ES-I3 (cell line): Measurements from ENCODE around the gene AP1M2.
"Not testable (repeated sequence)": the region's sequence is repeated elsewhere in the genome, so short reads cannot be mapped to it uniquely, and the experiment has no call there.

Source experiments
- H3K36me3 ChIP-seq: 2 replicates; pipeline ENCODE4 v1.6.1; 2013; ENCODE audit warnings: mild to moderate bottlenecking, low read length, control low read depth, moderate library complexity; ENCODE audit not compliant: insufficient read depth
- H3K4me1 ChIP-seq: 2 replicates; pipeline ENCODE4 v1.6.1; 2013; ENCODE audit warnings: mild to moderate bottlenecking, control low read depth, low read length; ENCODE audit not compliant: insufficient read depth
- H3K9ac ChIP-seq: 2 replicates; pipeline ENCODE4 v1.6.1; 2013; ENCODE audit warnings: low read depth, mild to moderate bottlenecking, low read length, moderate library complexity
- H3K9me3 ChIP-seq: 2 replicates; pipeline ENCODE4 v1.6.1; 2013; ENCODE audit warnings: mild to moderate bottlenecking, low read length, moderate library complexity; ENCODE audit not compliant: control insufficient read depth, insufficient read depth

AP1M2 gene

GRCh38 chr19:10582091-10582490 lies 5.0 kb downstream of the AP1M2 start:
- H3K36me3 ChIP-seq = no peaks in the 10 kb centered on the region
- H3K9ac ChIP-seq = no peak overlapping the region
- H3K4me1 ChIP-seq = peaks cover 8% of the 10 kb centered on the region
- no peaks in the 10 kb centered on the region for H3K9me3 ChIP-seq

DNA sequence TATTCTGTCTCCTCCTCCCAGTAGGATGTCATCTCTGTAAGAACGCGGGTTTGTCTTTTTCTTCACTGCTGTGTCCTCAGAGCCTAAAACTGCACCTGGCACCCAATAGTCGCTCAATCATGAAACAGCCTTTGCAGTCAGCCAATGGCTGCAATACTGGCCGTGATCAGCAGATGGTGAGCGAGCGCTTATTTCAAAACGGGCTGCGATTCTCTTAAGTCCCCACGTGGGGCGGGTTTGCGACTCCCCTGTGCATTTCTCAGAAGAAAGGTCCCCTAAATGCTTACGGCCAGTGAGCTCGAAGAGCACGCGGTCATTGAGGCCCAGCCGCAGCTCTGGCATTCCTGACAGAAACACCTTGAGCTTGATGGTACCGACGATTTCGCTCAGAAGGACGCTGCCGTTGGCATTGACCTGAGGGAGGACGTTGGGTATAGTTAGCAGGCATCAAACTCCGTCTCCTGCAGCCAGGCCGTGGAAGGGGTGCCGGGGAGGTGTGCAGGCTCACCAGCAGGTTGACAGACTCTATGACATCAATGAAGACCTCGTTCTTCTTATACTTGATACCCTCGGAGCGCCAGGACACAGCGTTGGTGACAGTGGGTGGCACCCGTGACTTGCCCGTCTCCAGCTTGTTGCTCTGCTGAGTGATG lies 6.0 kb downstream of the AP1M2 start:
- Histone ChIP-seq H3K9ac (no peak overlapping the region), H3K36me3 (no peaks in the 10 kb centered on the region), H3K9me3 (no peaks in the 10 kb centered on the region), H3K4me1 (peaks cover 8% of the 10 kb centered on the region)

- H3K9me3 ChIP-seq = no peaks in the 10 kb centered on the region
- H3K4me1 ChIP-seq = peaks cover under 1% of the 10 kb centered on the region; the same call in 1 of the 2 replicates
- no peaks in the 10 kb centered on the region for H3K36me3 ChIP-seq
- H3K9ac ChIP-seq = no peak overlapping the region
These were observed 9.2 kb downstream of the AP1M2 start for GRCh38 chr19:10577951-10578350.

DNA sequence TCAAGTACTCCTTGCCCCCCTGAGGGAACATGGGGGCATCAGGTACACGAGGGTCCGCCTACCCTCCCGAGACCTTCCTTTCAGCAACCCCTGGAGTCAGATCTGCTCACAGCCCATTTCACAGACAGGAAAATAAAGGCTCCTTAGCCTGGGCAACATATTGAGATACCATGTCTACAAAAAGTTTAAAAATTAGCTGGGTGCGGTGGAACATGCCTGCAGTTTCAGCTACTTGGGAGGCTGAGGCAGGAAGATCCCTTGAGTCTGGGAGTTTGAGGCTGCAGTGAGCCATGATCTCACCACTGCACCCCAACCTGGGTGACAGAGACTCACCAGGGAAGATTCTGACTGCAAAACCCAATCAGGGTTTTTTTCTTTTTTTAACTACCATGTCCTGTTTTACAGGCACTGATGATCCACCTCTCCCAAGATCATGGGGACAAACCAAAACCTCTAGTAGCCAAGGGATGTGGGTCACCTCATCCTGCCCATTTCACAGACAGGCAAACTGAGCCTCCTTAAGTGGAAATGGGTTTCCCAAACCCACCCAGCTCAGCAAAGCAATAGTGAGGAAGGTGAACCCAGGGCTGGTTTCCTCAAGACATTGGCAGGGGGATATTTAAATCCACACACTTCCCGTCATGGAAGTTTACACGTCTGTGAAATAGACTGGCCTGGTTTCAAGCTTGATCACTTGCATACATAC lies 11.9 kb downstream of the AP1M2 start:
- Histone ChIP-seq H3K36me3 (no peaks in the 10 kb centered on the region), H3K9me3 (no peaks in the 10 kb centered on the region), H3K4me1 (peaks cover 6% of the 10 kb centered on the region; the same call in 1 of the 2 replicates), H3K9ac (no peak overlapping the region)

DNA sequence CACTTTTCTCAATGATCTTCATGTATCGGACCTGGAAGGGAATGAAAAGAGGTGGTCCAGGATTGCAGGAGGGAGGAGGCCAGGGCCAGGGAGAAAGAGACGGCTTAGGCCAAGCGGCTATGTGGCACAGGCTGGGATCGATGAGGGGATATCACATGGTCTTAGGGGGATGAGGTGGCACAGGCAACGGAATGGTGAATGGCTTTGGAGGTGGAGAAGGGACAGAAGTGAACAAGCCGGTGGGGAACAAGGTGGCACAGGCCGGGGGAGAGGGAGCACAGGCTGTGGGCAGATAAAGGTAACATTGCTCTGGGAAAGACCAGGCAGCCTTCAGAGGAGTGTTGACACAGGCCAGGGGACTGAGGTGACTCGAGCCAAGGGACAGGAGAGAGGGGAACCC lies 12.7 kb downstream of the AP1M2 start:
- Histone ChIP-seq H3K9ac (no peak overlapping the region), H3K9me3 (no peaks in the 10 kb centered on the region), H3K36me3 (no peaks in the 10 kb centered on the region), H3K4me1 (peaks cover 6% of the 10 kb centered on the region; the same call in 1 of the 2 replicates)

- not testable (repeated sequence) for H3K9ac ChIP-seq, H3K9me3 ChIP-seq, H3K4me1 ChIP-seq, H3K36me3 ChIP-seq
These were observed 13.3 kb downstream of the AP1M2 start for GRCh38 chr19:10573793-10574192.

DNA sequence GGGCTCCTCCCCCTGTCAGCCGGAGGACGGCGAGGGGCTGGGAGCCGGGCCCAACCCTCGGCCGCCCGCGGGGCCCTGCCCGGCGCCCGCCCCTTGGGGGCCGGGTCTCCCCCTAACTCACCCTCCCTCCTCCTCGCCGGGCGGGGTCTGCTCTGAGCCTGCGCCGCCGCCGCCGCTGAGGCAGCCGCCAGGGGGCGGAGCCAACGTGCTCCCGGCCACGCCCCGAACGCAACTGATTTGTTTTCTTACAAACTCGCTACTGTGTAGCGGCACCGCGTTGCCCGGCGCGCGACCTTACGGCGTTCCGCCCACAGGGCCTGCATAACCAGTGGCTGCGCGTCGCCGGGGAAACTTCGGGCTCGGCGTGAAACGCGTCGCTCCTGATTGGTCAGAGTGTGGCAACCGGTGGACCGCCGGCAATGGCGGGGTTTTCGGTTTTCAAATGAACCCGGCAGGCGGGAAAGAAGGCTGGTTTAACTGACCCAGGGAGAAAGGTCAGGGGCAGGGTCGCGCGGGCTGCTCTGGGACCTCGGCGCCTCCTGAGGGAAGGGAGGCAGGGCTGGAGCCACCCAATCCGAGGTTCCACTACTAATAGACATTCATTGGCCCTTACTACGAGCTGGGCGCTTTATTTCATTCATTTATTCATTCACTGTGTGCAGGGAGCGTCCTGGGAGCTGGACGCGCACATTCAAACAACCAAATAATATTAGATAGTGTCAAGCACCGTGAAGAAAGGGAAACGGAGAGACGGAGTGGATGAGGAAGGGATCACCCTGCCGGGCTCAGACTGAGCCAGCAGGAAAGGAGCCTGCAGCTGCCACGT lies 18.1 kb downstream of the AP1M2 start, which contains the start of gene CDKN2D:
TSS of gene CDKN2D (minus strand) at position 154 of the 826 bp plus-strand sequence. CDS start 326 bp downstream, outside the sequence.
- Histone ChIP-seq H3K9me3 (no peaks in the 10 kb centered on the region), H3K36me3 (no peaks in the 10 kb centered on the region), H3K9ac (peak within 1 kb of the TSS; percentile 86), H3K4me1 (peaks cover 6% of the 10 kb centered on the region; the same call in 1 of the 2 replicates)

DNA sequence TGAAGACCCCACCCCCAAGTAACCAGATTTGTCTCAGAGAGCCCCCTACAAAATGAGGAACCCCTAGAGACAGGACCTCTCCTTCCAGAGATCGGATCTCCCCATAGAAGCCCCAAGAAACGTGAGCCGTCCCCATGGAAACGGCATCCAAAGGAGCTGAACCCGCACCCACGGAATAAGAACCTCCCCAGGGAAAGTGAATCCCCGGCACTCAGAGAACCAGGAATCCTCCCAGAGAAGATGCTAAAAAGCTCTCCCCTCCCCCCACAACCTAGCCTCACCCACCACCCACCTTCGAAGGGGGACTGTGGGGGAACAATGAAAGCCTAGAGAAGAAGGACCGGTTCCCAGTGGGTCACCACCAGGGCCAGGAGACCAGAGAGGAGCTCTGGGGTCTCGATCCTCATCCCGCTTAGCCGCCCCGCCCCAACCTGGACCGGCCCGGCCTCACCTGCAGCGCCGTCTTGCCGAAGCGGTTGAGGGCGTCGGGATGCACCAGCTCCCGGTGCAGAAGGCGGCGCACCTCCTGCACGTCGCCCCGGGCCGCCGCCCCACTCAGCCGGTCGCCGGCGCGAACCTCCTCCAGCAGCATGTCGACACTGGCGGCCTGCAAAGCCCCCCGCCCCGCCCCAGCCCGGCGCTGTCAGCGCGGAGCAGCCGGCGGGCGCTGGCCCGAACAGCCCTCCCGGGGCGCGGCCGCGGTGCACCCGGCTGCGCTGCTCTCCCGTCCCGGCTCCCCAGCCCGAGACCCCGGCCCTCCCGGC lies 18.9 kb downstream of the AP1M2 start:
- H3K9me3 ChIP-seq = no peaks in the 10 kb centered on the region
- H3K36me3 ChIP-seq = no peaks in the 10 kb centered on the region
- peaks cover 6% of the 10 kb centered on the region; the same call in 1 of the 2 replicates for H3K4me1 ChIP-seq
- peak overlapping the region; percentile 73 for H3K9ac ChIP-seq

DNA sequence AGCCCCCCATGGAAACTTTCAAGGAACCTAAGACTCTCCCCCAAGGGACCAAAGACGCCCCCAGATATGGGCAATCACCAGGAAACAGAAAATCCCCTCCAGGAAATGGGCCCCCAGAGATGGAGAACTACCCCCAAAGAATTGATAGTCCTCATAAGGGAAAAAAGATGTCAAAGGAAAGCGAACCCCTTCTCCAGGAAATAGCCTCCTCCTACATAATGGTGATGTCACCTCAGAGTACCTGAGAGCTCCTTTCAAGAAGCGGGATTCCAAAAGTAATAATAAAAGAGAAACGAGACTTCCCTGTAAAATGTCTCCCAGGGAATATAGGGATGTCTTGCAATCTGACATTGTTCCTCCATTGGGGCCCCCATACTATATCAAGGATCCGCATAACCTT lies 19.5 kb downstream of the AP1M2 start:
- Histone ChIP-seq H3K9me3 (no peaks in the 10 kb centered on the region), H3K9ac (peak overlapping the region; percentile 73; the same call in 1 of the 2 replicates), H3K4me1 (peaks cover 3% of the 10 kb centered on the region; the same call in 1 of the 2 replicates), H3K36me3 (no peaks in the 10 kb centered on the region)

- no peak overlapping the region for H3K9ac ChIP-seq
- peaks cover 1% of the 10 kb centered on the region; the same call in 1 of the 2 replicates for H3K36me3 ChIP-seq
- H3K4me1 ChIP-seq = no peaks in the 10 kb centered on the region
- H3K9me3 ChIP-seq = no peaks in the 10 kb centered on the region
These were observed 20.3 kb downstream of the AP1M2 start for GRCh38 chr19:10566658-10567410.

- no peak overlapping the region; the same call in 1 of the 2 replicates for H3K9ac ChIP-seq
- H3K4me1 ChIP-seq = no peaks in the 10 kb centered on the region
- H3K9me3 ChIP-seq = no peaks in the 10 kb centered on the region
- H3K36me3 ChIP-seq = peaks cover 3% of the 10 kb centered on the region; the same call in 1 of the 2 replicates
These were observed 20.8 kb downstream of the AP1M2 start for GRCh38 chr19:10566408-10566657.

DNA sequence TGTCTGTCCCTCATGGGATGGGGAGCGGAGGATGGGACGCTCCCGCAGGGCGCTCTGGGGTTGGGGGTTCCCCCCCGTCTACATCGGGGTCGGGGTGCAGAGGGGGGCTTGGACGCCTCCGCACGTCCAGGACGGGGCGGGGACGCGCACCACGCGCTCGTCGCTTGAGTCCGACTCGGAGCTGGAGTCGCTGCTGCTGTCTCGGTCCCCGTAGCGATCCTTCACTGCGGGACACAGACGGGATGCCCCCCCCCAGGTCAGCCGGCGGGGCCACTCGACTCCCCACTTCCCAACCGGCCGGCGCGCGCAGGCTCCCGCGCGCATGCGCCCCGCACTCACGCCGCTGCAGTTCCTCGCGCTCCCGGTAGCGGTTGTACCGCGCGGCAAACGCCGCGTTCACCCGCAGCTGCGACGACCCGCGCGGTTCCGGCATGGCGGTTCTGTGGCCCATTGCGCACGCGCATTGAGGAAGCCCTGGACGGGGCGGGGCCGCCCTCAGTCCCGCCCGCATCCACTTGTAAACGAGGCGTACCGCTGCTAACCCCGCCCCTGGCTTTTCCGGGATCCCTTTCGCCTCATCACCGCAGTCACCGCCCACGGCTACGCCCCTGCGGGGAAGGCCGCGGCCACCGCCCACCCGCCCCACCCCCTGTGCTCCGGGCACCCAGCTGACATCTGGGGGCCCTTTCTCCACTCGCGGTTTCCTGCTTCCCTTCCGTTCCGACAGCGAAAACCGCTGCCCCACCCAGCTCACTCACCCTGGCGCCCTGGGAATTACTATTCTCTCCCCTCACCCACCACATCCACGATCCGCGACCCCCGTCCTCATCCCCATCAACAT lies 21.3 kb downstream of the AP1M2 start, which contains the start of gene KRI1:
TSS of gene KRI1 (minus strand) at position 444 of the 841 bp plus-strand sequence. CDS start at position 433, 11 bp downstream.
- H3K9me3 ChIP-seq = no peaks in the 10 kb centered on the region
- peaks cover 3% of the 10 kb centered on the region; the same call in 1 of the 2 replicates for H3K36me3 ChIP-seq
- peak within 1 kb of the TSS; percentile 88 for H3K9ac ChIP-seq
- no peaks in the 10 kb centered on the region for H3K4me1 ChIP-seq
